Astrocyte (in vitro differentiated cells and primary cell): ENCODE results near the gene HOXD13.

Experiments
- EZH2 ChIP-seq: IDR thresholded peaks from 2 replicates; pipeline ENCODE4 v1.6.1; 2012; ENCODE audit warnings: mild to moderate bottlenecking, low read length, inconsistent platforms; ENCODE audit not compliant: insufficient read depth
- TF ChIP-seq, protein P1 (sequence below): IDR thresholded peaks from 2 replicates; pipeline ENCODE4 v1.5.1; 2011; ENCODE audit warnings: low read depth, mild to moderate bottlenecking, inconsistent platforms, low read length, moderate library complexity; ENCODE audit not compliant: insufficient read depth

DNA sequence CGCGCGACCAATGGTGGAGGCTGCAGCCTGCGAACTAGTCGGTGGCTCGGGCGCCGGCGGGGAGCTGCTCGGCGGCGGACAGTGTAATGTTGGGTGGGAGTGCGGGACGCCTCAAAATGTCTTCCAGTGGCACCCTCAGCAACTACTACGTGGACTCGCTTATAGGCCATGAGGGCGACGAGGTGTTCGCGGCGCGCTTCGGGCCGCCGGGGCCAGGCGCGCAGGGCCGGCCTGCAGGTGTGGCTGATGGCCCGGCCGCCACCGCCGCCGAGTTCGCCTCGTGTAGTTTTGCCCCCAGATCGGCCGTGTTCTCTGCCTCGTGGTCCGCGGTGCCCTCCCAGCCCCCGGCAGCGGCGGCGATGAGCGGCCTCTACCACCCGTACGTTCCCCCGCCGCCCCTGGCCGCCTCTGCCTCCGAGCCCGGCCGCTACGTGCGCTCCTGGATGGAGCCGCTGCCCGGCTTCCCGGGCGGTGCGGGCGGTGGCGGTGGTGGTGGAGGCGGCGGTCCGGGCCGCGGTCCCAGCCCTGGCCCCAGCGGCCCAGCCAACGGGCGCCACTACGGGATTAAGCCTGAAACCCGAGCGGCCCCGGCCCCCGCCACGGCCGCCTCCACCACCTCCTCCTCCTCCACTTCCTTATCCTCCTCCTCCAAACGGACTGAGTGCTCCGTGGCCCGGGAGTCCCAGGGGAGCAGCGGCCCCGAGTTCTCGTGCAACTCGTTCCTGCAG is 30.3 kb downstream of the HOXD13 start, which contains the start of gene HOXD9:
- TF ChIP-seq, protein P1, sequence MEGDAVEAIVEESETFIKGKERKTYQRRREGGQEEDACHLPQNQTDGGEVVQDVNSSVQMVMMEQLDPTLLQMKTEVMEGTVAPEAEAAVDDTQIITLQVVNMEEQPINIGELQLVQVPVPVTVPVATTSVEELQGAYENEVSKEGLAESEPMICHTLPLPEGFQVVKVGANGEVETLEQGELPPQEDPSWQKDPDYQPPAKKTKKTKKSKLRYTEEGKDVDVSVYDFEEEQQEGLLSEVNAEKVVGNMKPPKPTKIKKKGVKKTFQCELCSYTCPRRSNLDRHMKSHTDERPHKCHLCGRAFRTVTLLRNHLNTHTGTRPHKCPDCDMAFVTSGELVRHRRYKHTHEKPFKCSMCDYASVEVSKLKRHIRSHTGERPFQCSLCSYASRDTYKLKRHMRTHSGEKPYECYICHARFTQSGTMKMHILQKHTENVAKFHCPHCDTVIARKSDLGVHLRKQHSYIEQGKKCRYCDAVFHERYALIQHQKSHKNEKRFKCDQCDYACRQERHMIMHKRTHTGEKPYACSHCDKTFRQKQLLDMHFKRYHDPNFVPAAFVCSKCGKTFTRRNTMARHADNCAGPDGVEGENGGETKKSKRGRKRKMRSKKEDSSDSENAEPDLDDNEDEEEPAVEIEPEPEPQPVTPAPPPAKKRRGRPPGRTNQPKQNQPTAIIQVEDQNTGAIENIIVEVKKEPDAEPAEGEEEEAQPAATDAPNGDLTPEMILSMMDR = no peak
- peak; percentile 94 for TF ChIP-seq EZH2
